C4-2B (cell line): ENCODE measurements around the gene HMG20B.

ENCODE experiments used
- ZFX ChIP-seq: fragments of 450-650 bp; IDR thresholded peaks from 2 replicates; pipeline ENCODE4 v1.6.1; 2017
- TF ChIP-seq, protein P1 (sequence below): fragments of 450-650 bp; conservative IDR thresholded peaks from 2 replicates; pipeline ENCODE4 v1.5.1; 2017; ENCODE audit warnings: mild to moderate bottlenecking

DNA sequence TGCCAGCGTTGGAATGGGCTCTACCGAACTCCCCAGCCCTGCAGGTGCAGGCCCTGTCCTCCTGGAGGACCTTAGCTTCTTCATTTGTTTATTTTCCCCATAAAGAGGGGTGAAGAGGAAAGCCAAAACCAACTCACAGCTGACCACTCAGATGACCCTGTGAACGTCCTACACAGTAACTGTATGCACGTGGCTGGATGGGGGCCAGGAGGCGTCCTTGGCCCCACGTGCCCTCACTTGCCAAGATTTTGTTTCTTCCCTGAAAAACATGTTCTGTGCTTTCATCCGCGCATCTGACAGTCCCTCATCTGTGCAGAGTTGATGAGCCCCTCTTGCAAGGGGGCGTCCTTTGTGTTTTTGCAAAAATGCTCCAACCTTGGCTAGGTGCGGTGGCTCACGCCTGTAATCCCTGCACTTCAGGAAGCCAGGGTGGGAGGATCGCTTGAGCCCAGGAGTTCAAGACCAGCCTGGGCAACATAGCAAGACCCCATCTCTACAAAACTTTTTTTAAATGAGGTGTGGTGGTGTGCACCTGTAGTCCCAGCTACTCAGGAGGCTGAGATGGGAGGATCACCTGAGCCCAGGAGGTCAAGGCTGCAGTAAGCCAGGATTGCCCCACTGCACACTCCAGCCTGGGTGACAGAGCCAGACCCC, 39.1 kb upstream of the HMG20B start:
- TF ChIP-seq, protein P1, sequence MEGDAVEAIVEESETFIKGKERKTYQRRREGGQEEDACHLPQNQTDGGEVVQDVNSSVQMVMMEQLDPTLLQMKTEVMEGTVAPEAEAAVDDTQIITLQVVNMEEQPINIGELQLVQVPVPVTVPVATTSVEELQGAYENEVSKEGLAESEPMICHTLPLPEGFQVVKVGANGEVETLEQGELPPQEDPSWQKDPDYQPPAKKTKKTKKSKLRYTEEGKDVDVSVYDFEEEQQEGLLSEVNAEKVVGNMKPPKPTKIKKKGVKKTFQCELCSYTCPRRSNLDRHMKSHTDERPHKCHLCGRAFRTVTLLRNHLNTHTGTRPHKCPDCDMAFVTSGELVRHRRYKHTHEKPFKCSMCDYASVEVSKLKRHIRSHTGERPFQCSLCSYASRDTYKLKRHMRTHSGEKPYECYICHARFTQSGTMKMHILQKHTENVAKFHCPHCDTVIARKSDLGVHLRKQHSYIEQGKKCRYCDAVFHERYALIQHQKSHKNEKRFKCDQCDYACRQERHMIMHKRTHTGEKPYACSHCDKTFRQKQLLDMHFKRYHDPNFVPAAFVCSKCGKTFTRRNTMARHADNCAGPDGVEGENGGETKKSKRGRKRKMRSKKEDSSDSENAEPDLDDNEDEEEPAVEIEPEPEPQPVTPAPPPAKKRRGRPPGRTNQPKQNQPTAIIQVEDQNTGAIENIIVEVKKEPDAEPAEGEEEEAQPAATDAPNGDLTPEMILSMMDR: no peak
- no peak for TF ChIP-seq ZFX
